ENCODE data around the gene FKBP14.

FKBP14 gene, protein sequence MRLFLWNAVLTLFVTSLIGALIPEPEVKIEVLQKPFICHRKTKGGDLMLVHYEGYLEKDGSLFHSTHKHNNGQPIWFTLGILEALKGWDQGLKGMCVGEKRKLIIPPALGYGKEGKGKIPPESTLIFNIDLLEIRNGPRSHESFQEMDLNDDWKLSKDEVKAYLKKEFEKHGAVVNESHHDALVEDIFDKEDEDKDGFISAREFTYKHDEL

DNA sequence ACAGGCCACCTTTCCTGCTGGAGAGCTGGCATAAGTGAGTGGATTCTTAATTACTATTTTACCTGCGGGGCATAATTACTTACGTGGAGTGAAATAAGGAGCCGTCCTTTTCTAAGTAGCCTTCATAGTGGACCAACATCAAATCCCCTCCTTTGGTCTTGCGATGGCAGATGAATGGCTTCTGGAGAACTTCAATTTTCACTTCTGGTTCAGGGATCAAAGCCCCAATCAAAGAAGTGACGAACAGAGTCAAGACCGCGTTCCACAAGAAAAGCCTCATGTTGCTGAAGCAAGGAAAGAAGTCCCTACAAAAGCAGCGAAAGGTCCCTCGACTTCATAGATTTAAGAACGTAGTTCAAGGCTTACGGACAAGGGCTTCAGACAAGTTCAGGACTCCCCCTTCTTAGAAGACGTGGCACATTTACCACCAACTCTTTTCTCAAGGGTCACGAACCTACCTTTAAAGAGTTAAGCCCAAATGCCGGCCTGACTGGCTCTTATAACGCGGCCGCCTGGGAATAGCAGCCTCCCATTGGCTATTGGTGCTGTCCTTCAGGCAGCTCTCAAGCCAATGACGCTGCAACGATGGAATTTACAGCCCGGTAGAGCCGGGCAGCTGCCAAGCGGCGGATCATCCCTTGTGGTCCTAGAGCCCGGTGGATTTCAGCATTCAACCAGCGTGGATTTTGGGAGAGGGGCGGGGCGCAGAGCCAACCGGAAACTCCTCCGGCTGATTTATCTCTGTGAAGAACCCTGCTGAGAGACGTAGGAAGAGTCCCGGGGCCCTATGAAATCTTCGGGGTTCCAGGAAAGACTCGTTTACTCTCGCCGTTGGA lies at the start of gene FKBP14:
TSS of gene FKBP14 (minus strand) at position 474 of the 836 bp plus-strand sequence. CDS start at position 280, 194 bp downstream.
- Histone ChIP-seq H2AFZ (ENCODE audit: low read depth) (peak within 1 kb of the TSS; percentile 79), H3K4me1 (ENCODE audit: low read depth, poor library complexity, severe bottlenecking) (peaks cover 24% of the 10 kb centered on the region), H3K4me2 (peak within 1 kb of the TSS; percentile 85), H3K36me3 (ENCODE audit: insufficient read depth) (no peaks in the 10 kb centered on the region), H3K79me2 (ENCODE audit: insufficient read depth, low read depth) (peaks cover 9% of the 10 kb centered on the region; the same call in 1 of the 2 replicates), H3K9ac (peak within 1 kb of the TSS; percentile 62), H3K4me3 (IDR thresholded peaks at IDR 0.05; ENCODE audit: insufficient read depth, low read depth, low read length) (no peak within 1 kb of the TSS), H3K27me3 (ENCODE audit: insufficient read depth, low read depth) (no peaks in the 10 kb centered on the region), H3K27ac (peak within 1 kb of the TSS; percentile 47), H4K20me1 (ENCODE audit: insufficient read depth) (no peaks in the 10 kb centered on the region)
- TF ChIP-seq, protein P1, sequence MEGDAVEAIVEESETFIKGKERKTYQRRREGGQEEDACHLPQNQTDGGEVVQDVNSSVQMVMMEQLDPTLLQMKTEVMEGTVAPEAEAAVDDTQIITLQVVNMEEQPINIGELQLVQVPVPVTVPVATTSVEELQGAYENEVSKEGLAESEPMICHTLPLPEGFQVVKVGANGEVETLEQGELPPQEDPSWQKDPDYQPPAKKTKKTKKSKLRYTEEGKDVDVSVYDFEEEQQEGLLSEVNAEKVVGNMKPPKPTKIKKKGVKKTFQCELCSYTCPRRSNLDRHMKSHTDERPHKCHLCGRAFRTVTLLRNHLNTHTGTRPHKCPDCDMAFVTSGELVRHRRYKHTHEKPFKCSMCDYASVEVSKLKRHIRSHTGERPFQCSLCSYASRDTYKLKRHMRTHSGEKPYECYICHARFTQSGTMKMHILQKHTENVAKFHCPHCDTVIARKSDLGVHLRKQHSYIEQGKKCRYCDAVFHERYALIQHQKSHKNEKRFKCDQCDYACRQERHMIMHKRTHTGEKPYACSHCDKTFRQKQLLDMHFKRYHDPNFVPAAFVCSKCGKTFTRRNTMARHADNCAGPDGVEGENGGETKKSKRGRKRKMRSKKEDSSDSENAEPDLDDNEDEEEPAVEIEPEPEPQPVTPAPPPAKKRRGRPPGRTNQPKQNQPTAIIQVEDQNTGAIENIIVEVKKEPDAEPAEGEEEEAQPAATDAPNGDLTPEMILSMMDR (conservative IDR thresholded peaks at IDR 0.05; ENCODE audit: low read depth, low read length): no peak

DNA sequence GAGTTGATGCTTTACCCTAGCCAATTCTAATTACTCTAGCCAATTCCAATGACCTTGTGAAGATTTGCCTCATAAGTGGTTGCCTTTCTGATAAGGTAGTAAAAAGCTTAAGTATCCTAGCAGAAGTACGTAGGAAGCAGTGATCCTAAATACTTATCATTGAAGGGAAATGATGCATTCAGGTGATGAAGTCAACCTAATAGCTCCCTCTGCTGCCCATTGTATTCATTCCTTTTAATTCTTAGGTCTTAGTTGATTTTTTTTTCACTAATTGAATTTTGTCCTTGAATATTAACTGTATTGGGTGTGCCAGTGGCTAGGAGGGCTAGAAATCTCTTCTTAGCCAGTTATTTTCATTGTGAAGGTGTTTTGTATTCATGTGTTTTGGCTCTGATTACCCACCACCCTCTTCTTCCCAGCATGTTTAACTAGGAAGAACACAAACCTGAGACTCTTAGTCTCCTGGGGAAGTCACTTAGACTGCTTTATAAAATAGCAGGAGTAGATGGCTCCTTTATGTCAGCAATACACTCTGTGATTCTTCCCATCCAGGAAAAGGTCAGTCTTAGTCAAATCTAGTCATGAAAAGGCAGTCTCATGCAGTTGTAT lies 48.0 kb upstream of the FKBP14 start:
- Histone ChIP-seq H3K79me2 (ENCODE audit: insufficient read depth, low read depth) (no peaks in the 10 kb centered on the region), H3K36me3 (ENCODE audit: insufficient read depth) (no peaks in the 10 kb centered on the region), H3K4me3 (IDR thresholded peaks at IDR 0.05; ENCODE audit: insufficient read depth, low read depth, low read length) (no peak overlapping the region), H3K9ac (no peak overlapping the region), H3K4me2 (no peak overlapping the region), H2AFZ (ENCODE audit: low read depth) (no peak overlapping the region), H3K4me1 (ENCODE audit: low read depth, poor library complexity, severe bottlenecking) (peaks cover 8% of the 10 kb centered on the region), H4K20me1 (ENCODE audit: insufficient read depth) (no peaks in the 10 kb centered on the region), H3K27ac (no peak overlapping the region), H3K27me3 (ENCODE audit: insufficient read depth, low read depth) (no peaks in the 10 kb centered on the region)
- TF ChIP-seq, protein P1 (conservative IDR thresholded peaks at IDR 0.05; ENCODE audit: low read depth, low read length): peak; percentile 62

DNA sequence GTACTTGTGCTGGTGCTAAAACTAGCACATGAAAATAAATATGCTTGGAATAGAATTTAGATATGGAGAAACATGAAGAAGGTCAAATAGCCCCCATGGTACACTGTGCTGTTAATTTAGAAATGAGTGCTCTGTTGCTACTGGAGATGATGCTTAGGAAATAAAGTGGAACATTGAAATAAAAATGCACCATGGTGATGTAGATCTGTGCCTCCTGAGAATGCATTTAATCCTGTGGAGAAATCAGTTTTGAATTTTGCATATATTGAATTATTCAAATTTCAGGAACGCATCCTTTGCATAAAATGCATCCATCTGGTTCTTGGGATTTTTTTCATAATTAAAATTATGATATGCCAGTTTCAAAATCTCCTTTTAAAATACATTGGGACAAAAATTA lies 46.2 kb upstream of the FKBP14 start:
- no peaks in the 10 kb centered on the region for H3K79me2 ChIP-seq (ENCODE audit: insufficient read depth, low read depth)
- H3K36me3 ChIP-seq (ENCODE audit: insufficient read depth): no peaks in the 10 kb centered on the region
- no peak overlapping the region for H3K4me3 ChIP-seq (IDR thresholded peaks at IDR 0.05; ENCODE audit: insufficient read depth, low read depth, low read length)
- no peak overlapping the region for H2AFZ ChIP-seq (ENCODE audit: low read depth)
- TF ChIP-seq, protein P1 (conservative IDR thresholded peaks at IDR 0.05; ENCODE audit: low read depth, low read length): no peak
- H4K20me1 ChIP-seq (ENCODE audit: insufficient read depth): no peaks in the 10 kb centered on the region
- H3K9ac ChIP-seq: no peak overlapping the region
- H3K27me3 ChIP-seq (ENCODE audit: insufficient read depth, low read depth): no peaks in the 10 kb centered on the region
- no peaks in the 10 kb centered on the region for H3K4me1 ChIP-seq (ENCODE audit: low read depth, poor library complexity, severe bottlenecking)
- no peak overlapping the region for H3K4me2 ChIP-seq
- H3K27ac ChIP-seq: no peak overlapping the region

DNA sequence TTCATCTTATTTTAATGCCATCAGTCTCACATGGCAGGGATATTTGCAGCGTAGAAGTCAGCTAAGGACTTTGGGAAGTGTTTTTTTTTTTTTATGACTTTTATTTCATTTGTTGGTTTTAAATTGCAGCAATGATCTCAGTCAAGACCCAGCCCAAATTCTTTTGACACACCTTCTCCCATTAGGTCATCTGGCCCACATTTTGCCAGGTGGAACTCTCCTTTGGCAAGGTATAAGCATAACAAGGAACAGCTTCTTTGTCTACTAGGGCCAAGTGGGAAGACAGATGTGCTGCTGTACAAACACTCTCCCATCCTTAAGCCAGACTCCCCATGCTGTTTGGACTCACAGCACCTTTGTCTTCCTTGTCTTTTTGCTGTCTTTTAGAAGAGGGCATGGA lies 43.5 kb upstream of the FKBP14 start:
- H3K36me3 ChIP-seq (ENCODE audit: insufficient read depth): no peaks in the 10 kb centered on the region
- H3K4me1 ChIP-seq (ENCODE audit: low read depth, poor library complexity, severe bottlenecking): no peaks in the 10 kb centered on the region
- no peak overlapping the region for H2AFZ ChIP-seq (ENCODE audit: low read depth)
- no peak overlapping the region for H3K9ac ChIP-seq
- no peaks in the 10 kb centered on the region for H4K20me1 ChIP-seq (ENCODE audit: insufficient read depth)
- H3K27me3 ChIP-seq (ENCODE audit: insufficient read depth, low read depth): no peaks in the 10 kb centered on the region
- H3K79me2 ChIP-seq (ENCODE audit: insufficient read depth, low read depth): no peaks in the 10 kb centered on the region
- H3K4me3 ChIP-seq (IDR thresholded peaks at IDR 0.05; ENCODE audit: insufficient read depth, low read depth, low read length): no peak overlapping the region
- TF ChIP-seq, protein P1 (conservative IDR thresholded peaks at IDR 0.05; ENCODE audit: low read depth, low read length): no peak
- H3K4me2 ChIP-seq: no peak overlapping the region
- H3K27ac ChIP-seq: no peak overlapping the region

Data from KMS-11 (cell line).